ENCODE measurements around the gene SH3PXD2A.

DNA sequence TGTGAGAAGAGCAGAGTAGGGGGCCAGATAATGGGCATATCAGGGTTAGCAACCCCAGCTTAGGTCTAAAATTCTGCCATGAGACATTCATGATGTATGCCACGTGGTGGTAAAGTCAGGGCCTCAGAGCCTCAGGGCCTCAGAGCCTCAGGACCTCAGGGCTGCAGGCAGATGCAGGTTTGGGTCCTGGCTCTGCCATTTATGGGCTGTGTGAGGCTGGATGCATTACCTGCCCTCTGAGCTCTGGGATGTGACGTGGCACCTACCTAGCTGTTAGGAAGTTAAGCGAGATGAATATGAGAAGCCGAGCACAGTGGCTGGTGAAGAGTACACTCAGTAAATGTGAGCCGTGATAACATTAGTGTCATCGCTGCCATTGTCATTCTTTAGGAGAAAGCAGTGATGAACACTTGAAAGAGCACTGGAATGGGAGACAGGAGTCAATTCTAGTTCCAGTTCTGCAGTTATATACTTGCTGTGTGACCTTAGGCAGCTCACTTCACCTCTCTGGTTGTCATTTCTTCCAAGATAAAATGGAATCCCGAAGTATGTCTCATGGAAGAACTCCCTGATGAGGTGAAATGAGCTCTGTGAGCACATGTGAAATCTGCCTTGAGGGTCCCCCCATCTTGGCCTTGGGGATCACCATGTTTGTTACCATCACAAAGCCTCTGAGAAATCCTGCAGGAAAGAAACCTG is 127.2 kb downstream of the SH3PXD2A start:
- TF ChIP-seq CTCF (IDR thresholded peaks at IDR 0.05): no peak
- no peak for TF ChIP-seq EZH2phosphoT487 (IDR thresholded peaks at IDR 0.05)

All from neural progenitor cell (in vitro differentiated cells).